Neuronal stem cell (in vitro differentiated cells): Measurements from ENCODE around the gene TMTC2.

Experiments used
- DNase-seq: peaks from one replicate; pipeline ENCODE4 v3.0.0-alpha.2; 2013; ENCODE audit warnings: low spot score
- H2AFZ ChIP-seq: one replicate; pipeline ENCODE4 v1.6.1; 2013; ENCODE audit warnings: mild to moderate bottlenecking, low read length, inconsistent platforms
- H2AK5ac ChIP-seq: 2 replicates; pipeline ENCODE4 v1.6.1; 2013; ENCODE audit warnings: low read depth, mild to moderate bottlenecking, inconsistent platforms, low read length, moderate library complexity, mixed read lengths
- H2BK120ac ChIP-seq: 2 replicates; pipeline ENCODE4 v1.6.1; 2013; ENCODE audit warnings: low read depth, mild to moderate bottlenecking, inconsistent platforms, low read length, moderate library complexity, mixed read lengths
- H2BK12ac ChIP-seq: one replicate; pipeline ENCODE4 v1.6.1; 2013; ENCODE audit warnings: low read length, inconsistent platforms
- H2BK15ac ChIP-seq: 2 replicates; pipeline ENCODE4 v1.6.1; 2013; ENCODE audit warnings: mild to moderate bottlenecking, low read length, inconsistent platforms, mixed read lengths
- H2BK5ac ChIP-seq: one replicate; pipeline ENCODE4 v1.6.1; 2013; ENCODE audit warnings: inconsistent platforms, mild to moderate bottlenecking, low read length, moderate library complexity
- H3K14ac ChIP-seq: one replicate; pipeline ENCODE4 v1.6.1; 2013; ENCODE audit warnings: low read length, inconsistent platforms
- H3K18ac ChIP-seq: 2 replicates; pipeline ENCODE4 v1.6.1; 2013; ENCODE audit warnings: low read length, inconsistent platforms
- H3K23ac ChIP-seq: 2 replicates; pipeline ENCODE4 v1.6.1; 2013; ENCODE audit warnings: low read depth, mild to moderate bottlenecking, mixed read lengths, low read length, inconsistent platforms; ENCODE audit not compliant: poor library complexity
- H3K27ac ChIP-seq: replicated peaks from 3 replicates; pipeline ENCODE4 v1.5.1; 2013; ENCODE audit warnings: low read length, inconsistent platforms
- H3K27me3 ChIP-seq, 3 experiments: 2 replicates each; pipeline ENCODE4 v1.6.1; 2013; ENCODE audit warnings: low read length in 3 of 3, mild to moderate bottlenecking in 2 of 3, inconsistent platforms in 1 of 3, low read depth in 1 of 3, mixed read lengths in 1 of 3, moderate library complexity in 1 of 3; ENCODE audit not compliant: control insufficient read depth in 3 of 3, insufficient read depth in 3 of 3
- H3K36me3 ChIP-seq, 2 donors: replicated peaks in 1 of 2; 2 replicates each; pipeline ENCODE4 v1.6.1; 2013; ENCODE audit warnings: low read length in 2 of 2; ENCODE audit not compliant: control insufficient read depth in 2 of 2, insufficient read depth in 2 of 2
- H3K4ac ChIP-seq: 2 replicates; pipeline ENCODE4 v1.6.1; 2013; ENCODE audit warnings: inconsistent platforms, mild to moderate bottlenecking, low read length, moderate library complexity
- H3K4me1 ChIP-seq, 2 donors: 1 replicate in 1 of 2; 2 replicates in 1 of 2; pipeline ENCODE4 v1.6.1; 2013; ENCODE audit warnings: low read length in 2 of 2, low read depth in 1 of 2; ENCODE audit not compliant: control insufficient read depth in 2 of 2, insufficient read depth in 1 of 2
- H3K4me2 ChIP-seq: one replicate; pipeline ENCODE4 v1.6.1; 2013; ENCODE audit warnings: mild to moderate bottlenecking, low read length, inconsistent platforms; ENCODE audit not compliant: insufficient read depth, poor library complexity, severe bottlenecking
- H3K4me3 ChIP-seq, 2 donors: 2 replicates each; pipeline ENCODE4 v1.5.1; 2013; ENCODE audit warnings: low read length in 2 of 2, mild to moderate bottlenecking in 2 of 2, inconsistent platforms in 1 of 2, moderate library complexity in 1 of 2
- H3K79me1 ChIP-seq: one replicate; pipeline ENCODE4 v1.6.1; 2013; ENCODE audit warnings: low read depth, mild to moderate bottlenecking, inconsistent platforms, low read length, moderate library complexity
- H3K9ac ChIP-seq: one replicate; pipeline ENCODE4 v1.6.1; 2013; ENCODE audit warnings: mild to moderate bottlenecking, low read depth, low read length, inconsistent platforms; ENCODE audit not compliant: poor library complexity
- H3K9me3 ChIP-seq, 2 donors: replicated peaks in 1 of 2; 2 replicates each; pipeline versions ENCODE3 to v1.6.1; 2013; ENCODE audit warnings: low read length in 2 of 2, mild to moderate bottlenecking in 2 of 2, inconsistent platforms in 1 of 2, low read depth in 1 of 2, mixed read lengths in 1 of 2, moderate library complexity in 1 of 2; ENCODE audit not compliant: control insufficient read depth in 2 of 2, insufficient read depth in 1 of 2
- H4K8ac ChIP-seq: one replicate; pipeline ENCODE4 v1.6.1; 2013; ENCODE audit warnings: low read depth, mild to moderate bottlenecking, inconsistent platforms, low read length, moderate library complexity
- H4K91ac ChIP-seq: one replicate; pipeline ENCODE4 v1.6.1; 2013; ENCODE audit warnings: low read length, low read depth, mild to moderate bottlenecking, inconsistent platforms; ENCODE audit not compliant: poor library complexity
- WGBS, 2 donors: extraction: QIAGEN DNeasy Blood & Tissue Kit; methylation state at CpG; one replicate each; pipeline ENCODE4 v1.1.7; 2013; ENCODE audit warnings: missing lambda C conversion rate in 2 of 2, mixed read lengths in 1 of 2; ENCODE audit not compliant: insufficient read length in 2 of 2, insufficient replicate concordance in 1 of 2; ENCODE audit errors: extremely low coverage in 2 of 2; 5-methylcytosine and 5-hydroxymethylcytosine counted together

Gene TMTC2

DNA sequence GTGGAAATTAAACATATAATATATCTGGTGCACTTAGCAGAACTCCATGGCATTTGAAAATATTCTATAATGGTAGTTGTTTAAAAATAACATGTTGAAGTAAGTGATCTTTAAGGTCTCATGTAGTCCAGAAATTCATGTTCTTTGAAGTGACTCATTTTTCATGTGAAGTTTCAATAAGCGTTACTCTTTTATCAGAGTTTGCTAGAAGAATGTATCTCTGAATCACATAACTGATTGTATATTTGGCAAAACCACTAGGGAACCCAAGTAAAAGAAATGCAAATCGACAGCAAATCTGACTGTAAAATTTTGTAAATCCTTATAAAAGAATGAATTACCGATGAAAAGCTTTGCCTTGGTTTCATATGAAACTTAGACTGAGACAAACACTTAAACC, 463.3 kb downstream of the TMTC2 start:
- Histone ChIP-seq H3K27ac (no peak overlapping the region), H2BK12ac (no peak overlapping the region), H3K27me3 (no peaks in the 10 kb centered on the region), H4K8ac (no peak overlapping the region), H3K4me1 (peaks cover 0 to 32% of the 10 kb centered on the region in 2 donors), H3K79me1 (no peaks in the 10 kb centered on the region), H2BK15ac (no peak overlapping the region), H3K36me3 (no peaks in the 10 kb centered on the region), H2BK120ac (no peak overlapping the region), H3K4me3 (no peak overlapping the region), H2AK5ac (no peak overlapping the region), H2AFZ (peak overlapping the region; percentile 57), H3K23ac (no peak overlapping the region), H3K18ac (no peak overlapping the region), H3K14ac (no peak overlapping the region), H3K9ac (no peak overlapping the region), H2BK5ac (no peak overlapping the region), H3K4me2 (no peak overlapping the region), H4K91ac (no peak overlapping the region), H3K4ac (no peak overlapping the region), H3K9me3 (peaks cover 0 to 5% of the 10 kb centered on the region in 2 donors)
- no CpG with 5 or more reads among the region's 3 CpGs for WGBS, 2 donors
- DNase-seq, result no peak

DNA sequence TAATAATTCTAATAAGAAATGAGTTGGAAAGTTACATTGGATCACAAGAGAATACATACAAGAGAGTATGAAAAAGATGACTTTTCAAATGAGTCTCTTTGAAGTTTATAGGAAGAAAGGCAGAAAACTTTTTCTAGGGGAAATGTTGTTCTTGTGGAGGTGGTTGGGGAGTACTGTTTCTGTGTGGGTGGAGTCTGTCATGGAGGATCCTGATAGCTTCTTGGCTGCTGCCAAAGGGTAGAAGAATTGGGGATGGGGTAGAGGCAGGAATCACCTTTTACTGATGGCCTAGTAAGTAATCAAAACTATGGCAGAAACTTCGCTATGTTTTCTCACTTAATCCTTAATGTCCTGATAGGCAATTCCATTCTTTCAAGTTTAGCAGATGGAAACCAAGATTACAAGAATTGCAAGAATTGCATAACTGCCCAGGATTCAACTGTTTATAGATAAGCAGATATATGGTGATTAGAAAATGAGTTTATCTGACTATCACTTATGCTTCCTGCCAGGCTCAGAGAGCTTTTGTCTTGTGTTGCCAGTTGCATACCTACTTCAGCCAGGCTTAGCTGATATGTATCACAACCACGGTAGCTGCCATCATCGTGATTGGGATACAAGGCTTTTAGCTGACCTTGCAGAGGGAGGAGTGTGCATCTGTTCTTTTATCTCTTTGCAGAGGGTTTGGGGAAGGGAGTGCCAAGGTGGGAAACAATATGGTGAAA, 463.9 kb downstream of the TMTC2 start:
- Histone ChIP-seq H2AK5ac (no peak overlapping the region), H3K27me3 (no peaks in the 10 kb centered on the region), H2BK120ac (no peak overlapping the region), H4K91ac (no peak overlapping the region), H3K4me2 (no peak overlapping the region), H3K36me3 (no peaks in the 10 kb centered on the region), H3K4ac (no peak overlapping the region), H3K27ac (no peak overlapping the region), H2BK12ac (no peak overlapping the region), H3K4me3 (no peak overlapping the region), H3K9ac (no peak overlapping the region), H2AFZ (peak overlapping the region; percentile 57), H3K23ac (no peak overlapping the region), H4K8ac (no peak overlapping the region), H3K18ac (no peak overlapping the region), H3K4me1 (peaks cover 0 to 32% of the 10 kb centered on the region in 2 donors), H3K79me1 (no peaks in the 10 kb centered on the region), H2BK15ac (no peak overlapping the region), H3K9me3 (peaks cover 0 to 6% of the 10 kb centered on the region in 2 donors), H3K14ac (no peak overlapping the region), H2BK5ac (no peak overlapping the region)
- DNase-seq, result no peak
- WGBS, 2 donors, result no CpG with 5 or more reads among the region's 3 CpGs

DNA sequence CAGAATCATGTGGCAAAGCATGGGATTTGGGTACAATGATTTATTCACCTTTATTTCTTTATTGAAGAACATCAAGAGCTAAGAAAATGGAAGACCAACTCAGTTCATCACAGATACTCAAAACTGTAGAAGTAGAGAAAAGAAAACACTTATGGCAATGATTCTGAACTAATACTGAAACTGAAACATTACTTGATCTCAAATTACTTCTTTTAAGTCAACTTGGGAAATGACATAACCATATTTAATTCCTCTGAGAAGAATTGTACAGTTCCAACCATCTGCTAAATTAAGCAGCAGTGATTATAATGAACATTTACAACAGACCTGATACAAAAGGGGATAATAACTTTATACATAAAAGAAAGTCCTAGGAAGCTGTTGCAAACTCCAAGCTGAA, 466.5 kb downstream of the TMTC2 start:
- Histone ChIP-seq H2BK15ac (no peak overlapping the region), H3K9me3 (peaks cover 0 to 8% of the 10 kb centered on the region in 2 donors), H2AFZ (peak overlapping the region; percentile 27), H3K27ac (no peak overlapping the region), H3K4me1 (peaks cover 0 to 32% of the 10 kb centered on the region in 2 donors), H3K27me3 (no peaks in the 10 kb centered on the region), H3K4me2 (no peak overlapping the region), H3K18ac (no peak overlapping the region), H3K36me3 (no peaks in the 10 kb centered on the region), H3K9ac (no peak overlapping the region), H4K91ac (no peak overlapping the region), H4K8ac (no peak overlapping the region), H3K4ac (no peak overlapping the region), H2BK5ac (no peak overlapping the region), H3K79me1 (no peaks in the 10 kb centered on the region), H3K4me3 (no peak overlapping the region), H3K23ac (no peak overlapping the region), H2AK5ac (no peak overlapping the region), H2BK12ac (no peak overlapping the region), H2BK120ac (no peak overlapping the region), H3K14ac (no peak overlapping the region)
- no peak for DNase-seq

DNA sequence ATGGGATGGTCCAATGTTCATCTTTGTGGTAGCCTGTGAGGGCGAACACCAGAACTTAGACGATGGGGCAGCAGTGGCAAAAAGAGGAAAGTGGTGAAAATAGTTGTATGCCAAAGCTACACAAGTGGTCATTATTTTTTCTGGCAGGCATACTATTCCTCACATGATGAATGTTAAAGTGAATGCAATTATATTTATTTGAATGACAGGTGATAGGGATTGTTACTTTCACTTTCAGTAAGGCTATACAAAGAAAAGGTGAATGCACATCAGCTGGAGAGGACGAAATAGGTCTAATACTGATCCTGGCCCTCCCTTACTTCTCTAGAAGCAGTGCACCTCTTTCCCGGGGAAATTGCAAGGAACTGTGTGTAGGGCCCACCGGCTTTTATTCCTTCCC, 470.1 kb downstream of the TMTC2 start:
- Histone ChIP-seq H3K79me1 (no peaks in the 10 kb centered on the region), H3K18ac (no peak overlapping the region), H3K4ac (no peak overlapping the region), H2BK5ac (no peak overlapping the region), H3K4me3 (no peak overlapping the region), H3K36me3 (no peaks in the 10 kb centered on the region), H3K9me3 (peaks cover 0 to 6% of the 10 kb centered on the region in 2 donors), H4K91ac (no peak overlapping the region), H3K9ac (no peak overlapping the region), H3K23ac (no peak overlapping the region), H3K27me3 (no peaks in the 10 kb centered on the region), H3K14ac (no peak overlapping the region), H2BK15ac (no peak overlapping the region), H2AFZ (peak overlapping the region; percentile 47), H3K4me2 (no peak overlapping the region), H2BK12ac (no peak overlapping the region), H2BK120ac (no peak overlapping the region), H3K27ac (no peak overlapping the region), H2AK5ac (no peak overlapping the region), H4K8ac (no peak overlapping the region), H3K4me1 (peaks cover 0 to 17% of the 10 kb centered on the region in 2 donors)
- WGBS, 2 donors, result no CpG with 5 or more reads among the region's 5 CpGs
- DNase-seq, result no peak
